Activated CD4-positive, alpha-beta memory T cell treated with anti-CD3 and anti-CD28 coated beads, Interleukin-2, amount 10 ng/mL, durations not matched to agents 7 days and 5 days (primary cell): ENCODE measurements around the gene FN1. TPM values are rescaled to one million over a fixed set of nuclear protein-coding genes. Genes with fewer than 3 reads are reported as not detected.

Source experiments
- CTCF ChIA-PET: fragments of 350-600 bp; sonication (Branson Sonifier 250); formaldehyde crosslinking; loops from one replicate; lab custom pipeline; 2021; ENCODE audit warnings: antibody characterized with exemption, inconsistent platforms; lab: Charles Lee
- POLR2A ChIA-PET: fragments of 350-600 bp; sonication (Branson Sonifier 250); formaldehyde crosslinking; loops from one replicate; lab custom pipeline; 2021; ENCODE audit warnings: antibody characterized with exemption; lab: Charles Lee
- DNase-seq: peaks from one replicate; pipeline ENCODE4 v3.0.0-alpha.2; 2020
- H3K27ac Mint-ChIP-seq: one replicate; pipeline ENCODE4 v1.8.0; 2021; ENCODE audit warnings: mild to moderate bottlenecking, mixed read lengths
- H3K27me3 Mint-ChIP-seq: one replicate; pipeline ENCODE4 v1.8.0; 2021; ENCODE audit warnings: mixed read lengths
- H3K36me3 Mint-ChIP-seq: one replicate; pipeline ENCODE4 v1.8.0; 2021; ENCODE audit warnings: low read depth, mixed read lengths
- H3K4me1 Mint-ChIP-seq: one replicate; pipeline ENCODE4 v1.8.0; 2021; ENCODE audit warnings: mixed read lengths
- H3K4me3 Mint-ChIP-seq: one replicate; pipeline ENCODE4 v1.8.0; 2021; ENCODE audit warnings: mild to moderate bottlenecking, mixed read lengths
- H3K9me3 Mint-ChIP-seq: one replicate; pipeline ENCODE4 v1.8.0; 2021; ENCODE audit warnings: mixed read lengths
- total RNA-seq, 2 experiments: library from RNA; stranded (reverse); gene quantifications; one replicate each; pipeline ENCODE4 v1.2.3, GENCODE V29; 2021

Gene FN1
- total RNA-seq, 2 experiments from 2014 or later: 1.8 to 2.2 TPM

DNA sequence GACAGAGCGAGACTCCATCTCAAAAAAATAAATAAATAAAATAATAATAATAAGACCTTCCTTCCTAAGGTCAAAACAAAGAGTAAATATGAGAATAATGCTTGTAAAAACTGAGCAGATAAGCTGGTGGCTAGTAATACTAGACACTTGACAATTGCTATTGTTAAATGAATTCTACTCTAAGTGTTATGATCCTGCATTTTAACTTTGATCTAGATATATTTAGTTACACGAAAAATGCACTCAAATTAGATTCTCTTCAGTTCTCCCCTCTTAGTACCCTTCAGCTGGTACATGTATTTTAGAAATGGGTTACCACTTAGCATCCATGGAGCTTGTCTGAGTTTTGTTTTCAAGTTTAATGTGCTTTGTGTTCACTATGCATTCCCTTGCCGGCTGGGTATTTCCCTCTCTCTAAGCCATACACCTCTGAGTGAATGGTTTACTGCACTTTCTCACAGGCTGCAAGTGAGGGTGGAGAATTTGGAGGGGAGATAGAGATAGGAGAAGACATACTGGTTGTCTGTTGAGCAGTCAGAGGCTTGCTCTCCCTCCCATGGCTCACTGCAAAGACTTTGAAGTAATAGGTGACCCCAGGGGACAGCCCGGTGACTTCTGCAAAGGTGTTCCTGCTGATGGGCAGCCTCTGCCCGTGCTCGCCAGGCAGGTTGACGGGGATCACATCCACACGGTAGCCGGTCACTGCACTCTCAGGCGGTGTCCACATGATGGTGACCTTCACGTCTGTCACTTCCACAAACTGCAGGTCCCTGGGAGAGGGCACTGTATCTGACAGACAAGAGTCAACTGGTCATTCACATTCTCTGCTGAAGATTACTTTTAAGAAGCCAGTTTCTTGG, 29.9 kb downstream of the FN1 start:
- Mint-ChIP-seq H3K4me1 (peaks cover 16% of the 10 kb centered on the region), H3K27me3 (peaks cover 5% of the 10 kb centered on the region), H3K27ac (no peak overlapping the region), H3K4me3 (no peak overlapping the region), H3K36me3 (no peaks in the 10 kb centered on the region), H3K9me3 (no peaks in the 10 kb centered on the region)
- ChIA-PET POLR2A (no interaction called here), CTCF (no interaction called here)
- no peak for DNase-seq

- CTCF ChIA-PET: no interaction called here
- H3K27ac Mint-ChIP-seq: no peak overlapping the region
- no peak overlapping the region for H3K4me3 Mint-ChIP-seq
- peaks cover 5% of the 10 kb centered on the region for H3K27me3 Mint-ChIP-seq
- H3K4me1 Mint-ChIP-seq: peaks cover 7% of the 10 kb centered on the region
- DNase-seq: no peak
- POLR2A ChIA-PET: no interaction called here
- H3K9me3 Mint-ChIP-seq: no peaks in the 10 kb centered on the region
- no peaks in the 10 kb centered on the region for H3K36me3 Mint-ChIP-seq
Observed at GRCh38 chr2:215404348-215405012, 31.4 kb downstream of the FN1 start.

DNA sequence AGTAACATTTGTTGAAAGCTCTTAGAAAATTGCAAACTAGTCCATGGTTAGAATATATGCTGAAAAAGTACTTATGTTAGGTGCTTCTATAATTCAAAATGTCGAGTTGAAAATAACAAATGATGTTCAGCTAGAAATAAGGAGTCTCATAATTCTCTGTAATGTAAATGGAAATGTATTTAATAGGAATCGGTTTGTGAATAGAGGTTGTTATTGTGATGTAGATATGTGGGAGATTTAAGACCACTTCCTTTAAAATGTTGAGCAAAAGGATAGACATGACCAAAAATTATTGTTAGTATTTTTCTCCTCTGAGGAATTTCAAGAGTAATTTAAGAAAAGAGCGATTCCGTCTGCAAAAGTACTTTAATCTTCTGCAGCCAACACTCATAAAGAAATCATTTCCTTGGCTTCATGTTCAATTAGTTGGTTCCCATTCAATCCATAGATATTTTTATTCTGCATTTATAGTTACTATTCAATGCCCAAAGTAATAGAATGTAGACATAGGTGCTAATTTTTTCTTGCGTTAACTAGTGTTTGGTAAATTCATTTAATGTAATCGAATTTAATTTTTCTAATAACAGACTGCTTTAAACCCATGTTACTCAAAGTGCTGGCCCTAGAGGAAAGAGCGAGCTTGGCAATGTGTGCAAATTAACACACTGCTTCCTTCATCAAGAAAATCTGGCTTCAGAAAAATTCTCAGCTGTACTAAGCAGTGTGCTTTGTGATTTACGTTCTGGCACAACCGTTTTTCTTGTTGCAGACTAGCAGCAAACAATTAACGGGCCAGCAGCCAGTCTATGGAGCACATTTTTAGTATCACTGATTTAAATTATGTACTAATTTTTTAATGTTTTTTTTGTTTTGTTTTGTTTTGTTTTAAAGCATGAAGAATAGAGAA, 32.2 kb downstream of the FN1 start:
- CTCF ChIA-PET: no interaction called here
- Mint-ChIP-seq H3K27ac (no peak overlapping the region), H3K9me3 (no peaks in the 10 kb centered on the region)

GRCh38 chr2:215401896-215402379, 33.9 kb downstream of the FN1 start:
- Mint-ChIP-seq H3K9me3 (no peaks in the 10 kb centered on the region), H3K36me3 (no peaks in the 10 kb centered on the region), H3K4me1 (peaks cover 1% of the 10 kb centered on the region), H3K27me3 (peaks cover 10% of the 10 kb centered on the region), H3K27ac (no peak overlapping the region), H3K4me3 (no peak overlapping the region)
- no peak for DNase-seq
- ChIA-PET POLR2A (no interaction called here), CTCF (interaction anchor here (0.6 kb wide), 1 partner anchor 31 kb away, joined by 3 read pairs; no protein-coding TSS in a partner anchor)

More for the DNA sequence above, 32.2 kb downstream of the FN1 start:
- Mint-ChIP-seq H3K4me1 (peaks cover 3% of the 10 kb centered on the region), H3K4me3 (no peak overlapping the region), H3K27me3 (peaks cover 6% of the 10 kb centered on the region), H3K36me3 (no peaks in the 10 kb centered on the region)
- POLR2A ChIA-PET: no interaction called here
- no peak for DNase-seq

DNA sequence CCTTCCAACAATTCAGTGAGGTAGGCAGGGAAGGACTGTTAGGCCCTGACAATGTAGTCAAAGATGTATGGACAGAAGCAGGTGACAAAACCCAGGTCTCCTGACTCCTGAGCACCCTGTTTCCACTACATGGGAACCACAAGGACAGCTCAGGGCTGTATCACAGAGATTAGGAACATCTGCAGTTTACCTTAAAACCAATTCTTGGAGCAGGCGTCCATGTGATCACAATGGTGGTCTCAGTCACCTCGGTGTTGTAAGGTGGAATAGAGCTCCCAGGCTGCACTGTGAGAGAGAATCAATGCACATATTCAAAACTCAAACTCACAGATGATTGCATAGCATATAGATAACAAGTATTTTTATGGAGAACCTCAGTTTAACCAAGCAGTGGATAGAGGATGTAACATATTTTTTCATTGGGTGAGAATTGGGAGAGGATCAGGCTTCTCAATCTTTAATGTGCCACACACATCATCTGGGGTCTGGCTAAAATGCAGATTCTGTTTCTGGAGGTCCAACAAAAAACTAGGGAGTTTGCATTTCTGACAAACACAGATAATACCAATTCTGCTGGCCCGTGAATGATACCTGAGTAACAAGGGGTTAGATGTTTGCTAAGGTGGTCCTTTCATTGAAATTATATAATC, 36.7 kb downstream of the FN1 start:
- no peak for DNase-seq
- ChIA-PET CTCF (no interaction called here), POLR2A (no interaction called here)
- Mint-ChIP-seq H3K4me3 (no peak overlapping the region), H3K27me3 (peaks cover 4% of the 10 kb centered on the region), H3K36me3 (no peaks in the 10 kb centered on the region), H3K9me3 (no peaks in the 10 kb centered on the region), H3K27ac (no peak overlapping the region), H3K4me1 (peaks cover 1% of the 10 kb centered on the region)

- no peak for DNase-seq
- H3K4me1 Mint-ChIP-seq: peaks cover 1% of the 10 kb centered on the region
- H3K9me3 Mint-ChIP-seq: no peaks in the 10 kb centered on the region
- H3K36me3 Mint-ChIP-seq: no peaks in the 10 kb centered on the region
- CTCF ChIA-PET: interaction anchor here (0.6 kb wide), 1 partner anchor 574 kb away, joined by 3 read pairs; no protein-coding TSS in a partner anchor
- peaks cover 4% of the 10 kb centered on the region for H3K27me3 Mint-ChIP-seq
- no peak overlapping the region for H3K27ac Mint-ChIP-seq
- no peak overlapping the region for H3K4me3 Mint-ChIP-seq
- POLR2A ChIA-PET: no interaction called here
Observed at GRCh38 chr2:215397632-215398341, 38.1 kb downstream of the FN1 start.

- Mint-ChIP-seq H3K27me3 (peaks cover 4% of the 10 kb centered on the region), H3K4me1 (no peaks in the 10 kb centered on the region), H3K27ac (no peak overlapping the region), H3K36me3 (no peaks in the 10 kb centered on the region), H3K9me3 (no peaks in the 10 kb centered on the region), H3K4me3 (no peak overlapping the region)
- DNase-seq: no peak
- POLR2A ChIA-PET: no interaction called here
- CTCF ChIA-PET: no interaction called here
Observed at GRCh38 chr2:215396595-215397313, 39.1 kb downstream of the FN1 start.

- DNase-seq: no peak
- H3K27me3 Mint-ChIP-seq: peaks cover 4% of the 10 kb centered on the region
- ChIA-PET CTCF (no interaction called here), POLR2A (no interaction called here)
- no peak overlapping the region for H3K27ac Mint-ChIP-seq
- no peaks in the 10 kb centered on the region for H3K36me3 Mint-ChIP-seq
- no peaks in the 10 kb centered on the region for H3K4me1 Mint-ChIP-seq
- H3K4me3 Mint-ChIP-seq: no peak overlapping the region
- no peaks in the 10 kb centered on the region for H3K9me3 Mint-ChIP-seq
Observed at GRCh38 chr2:215395687-215396460, 40.0 kb downstream of the FN1 start.

DNA sequence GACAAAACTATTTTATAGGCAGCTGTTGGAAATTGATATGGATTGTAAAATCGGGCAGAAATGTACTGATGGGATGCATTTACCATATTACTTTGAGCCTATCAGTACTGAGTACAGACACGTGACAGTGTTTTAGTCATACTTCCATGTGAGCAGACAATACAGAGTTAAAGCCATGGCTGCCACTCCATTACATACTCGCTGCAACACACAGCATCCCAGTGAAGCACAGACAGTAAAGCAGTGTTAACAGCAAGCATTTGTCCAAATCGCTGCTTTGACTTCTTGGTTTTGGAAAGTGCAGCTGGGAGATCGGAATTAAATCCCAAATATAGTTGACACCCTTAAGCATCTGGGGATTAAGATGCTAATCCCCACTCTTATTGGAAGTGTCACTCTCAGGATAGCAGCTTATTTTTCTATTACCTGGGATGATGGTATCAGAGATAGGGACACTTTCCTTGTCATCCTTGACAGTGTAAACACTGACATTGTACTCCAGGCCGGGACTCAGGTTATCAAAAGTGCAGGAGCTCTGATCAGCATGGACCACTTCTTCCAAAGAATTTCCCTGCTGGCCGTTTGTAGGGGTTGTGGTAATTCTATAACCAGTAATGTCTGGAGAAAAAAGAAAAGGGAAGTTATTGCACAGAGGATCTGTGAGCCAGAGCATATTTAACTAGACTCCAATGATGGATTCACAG, 41.6 kb downstream of the FN1 start:
- CTCF ChIA-PET: no interaction called here
- Mint-ChIP-seq H3K4me1 (no peaks in the 10 kb centered on the region), H3K9me3 (no peaks in the 10 kb centered on the region), H3K36me3 (no peaks in the 10 kb centered on the region), H3K27ac (no peak overlapping the region), H3K27me3 (peaks cover 4% of the 10 kb centered on the region), H3K4me3 (no peak overlapping the region)
- no peak for DNase-seq
- POLR2A ChIA-PET: no interaction called here

GRCh38 chr2:215392687-215393270, 43.1 kb downstream of the FN1 start:
- no peaks in the 10 kb centered on the region for H3K36me3 Mint-ChIP-seq
- ChIA-PET POLR2A (no interaction called here), CTCF (no interaction called here)
- no peak overlapping the region for H3K4me3 Mint-ChIP-seq
- H3K27ac Mint-ChIP-seq: no peak overlapping the region
- H3K4me1 Mint-ChIP-seq: no peaks in the 10 kb centered on the region
- H3K9me3 Mint-ChIP-seq: no peaks in the 10 kb centered on the region
- DNase-seq: no peak
- no peaks in the 10 kb centered on the region for H3K27me3 Mint-ChIP-seq
